H1 (cell line): ENCODE measurements around the gene HTR4. TPM values are rescaled to one million over a fixed set of nuclear protein-coding genes. Genes with fewer than 3 reads are reported as not detected.

Source experiments
- CTCF ChIA-PET: fragments of 300-600 bp; sonication (Branson Sonifier 250); formaldehyde crosslinking; loops from one replicate; lab custom pipeline; 2021; ENCODE audit not compliant: partially characterized antibody; lab: Charles Lee
- POLR2A ChIA-PET: fragments of 300-600 bp; sonication (Branson Sonifier 250); formaldehyde crosslinking; loops from one replicate; lab custom pipeline; 2021; ENCODE audit warnings: inconsistent platforms; ENCODE audit not compliant: partially characterized antibody; lab: Charles Lee
- DNase-seq, 2 experiments: peaks; one replicate each; pipeline versions ENCODE4 v3.0.0 to v3.0.0-alpha.2; 2010 to 2022; ENCODE audit warnings: low spot score in 2 of 2, low read depth in 1 of 2, mixed read lengths in 1 of 2
- FAIRE-seq: peaks from 2 replicates; lab custom pipeline; 2011; peaks lifted over from hg19 to GRCh38; lab: Jason Lieb, UNC
- H2AFZ ChIP-seq: 2 replicates; pipeline ENCODE4 v1.8.1; 2012; ENCODE audit warnings: low read length, inconsistent platforms
- H2AK5ac ChIP-seq: 2 replicates; pipeline ENCODE4 v1.6.1; 2013; ENCODE audit warnings: low read depth, low read length
- H2BK120ac ChIP-seq: replicated peaks from 2 replicates; pipeline ENCODE3; 2013; ENCODE audit warnings: low read depth, low read length, inconsistent platforms
- H2BK12ac ChIP-seq: 2 replicates; pipeline ENCODE4 v1.6.1; 2013; ENCODE audit warnings: low read depth, low read length
- H2BK15ac ChIP-seq: 2 replicates; pipeline ENCODE4 v1.6.1; 2013; ENCODE audit warnings: low read length
- H2BK20ac ChIP-seq: 2 replicates; pipeline ENCODE4 v1.6.1; 2013; ENCODE audit warnings: low read length
- H2BK5ac ChIP-seq: 2 replicates; pipeline ENCODE4 v1.6.1; 2013; ENCODE audit warnings: low read depth, low read length
- H3K14ac ChIP-seq: 2 replicates; pipeline ENCODE4 v1.6.1; 2013; ENCODE audit warnings: inconsistent platforms; ENCODE audit not compliant: insufficient read length
- H3K18ac ChIP-seq: 2 replicates; pipeline ENCODE4 v1.6.1; 2013; ENCODE audit warnings: low read length; ENCODE audit errors: extremely low read depth
- H3K23ac ChIP-seq: 2 replicates; pipeline ENCODE4 v1.6.1; 2013; ENCODE audit warnings: inconsistent platforms; ENCODE audit not compliant: insufficient read length
- H3K23me2 ChIP-seq: 2 replicates; pipeline ENCODE4 v1.6.1; 2013; ENCODE audit warnings: low read depth, low read length
- H3K27ac ChIP-seq: 2 replicates; pipeline ENCODE4 v1.6.1; 2011; ENCODE audit warnings: low read depth, low read length, inconsistent platforms
- H3K27me3 ChIP-seq, 4 experiments: replicated peaks in 1 of 4; 1 replicate in 1 of 4; 2 replicates in 3 of 4; pipeline versions ENCODE4 v1.6.1 to v1.8.1; 2011 to 2013; ENCODE audit warnings: low read length in 3 of 4, mild to moderate bottlenecking in 3 of 4, inconsistent platforms in 2 of 4, mixed read lengths in 2 of 4, moderate library complexity in 1 of 4; ENCODE audit not compliant: control insufficient read depth in 3 of 4, insufficient read depth in 3 of 4; ENCODE audit errors: extremely low read depth in 1 of 4
- H3K36me3 ChIP-seq, 4 experiments: 2 replicates each; pipeline versions ENCODE4 v1.6.1 to v1.8.1; 2011 to 2013; ENCODE audit warnings: mild to moderate bottlenecking in 4 of 4, low read length in 3 of 4, moderate library complexity in 2 of 4, control low read depth in 1 of 4, inconsistent platforms in 1 of 4; ENCODE audit not compliant: insufficient read depth in 4 of 4, control insufficient read depth in 2 of 4
- H3K4ac ChIP-seq: replicated peaks from 2 replicates; pipeline ENCODE3; 2013; ENCODE audit warnings: low read length, low read depth, mixed read lengths, inconsistent platforms; ENCODE audit not compliant: insufficient read length
- H3K4me1 ChIP-seq, 4 experiments: replicated peaks in 1 of 4; 1 replicate in 1 of 4; 2 replicates in 3 of 4; pipeline versions ENCODE4 v1.6.1 to v1.8.1; 2011 to 2013; ENCODE audit warnings: low read length in 3 of 4, inconsistent platforms in 2 of 4, mixed read lengths in 1 of 4; ENCODE audit not compliant: insufficient read depth in 4 of 4, control insufficient read depth in 3 of 4
- H3K4me2 ChIP-seq, 2 experiments: 2 replicates each; pipeline versions ENCODE4 v1.6.1 to v1.8.1; 2011 to 2013; ENCODE audit warnings: low read depth in 2 of 2, low read length in 2 of 2, control low read depth in 1 of 2, inconsistent platforms in 1 of 2, mild to moderate bottlenecking in 1 of 2; ENCODE audit not compliant: insufficient read depth in 1 of 2
- H3K4me3 ChIP-seq, 4 experiments: fragments of 200-600, 300-600 bp in 1 of 4; sonication (generic), shearing (Covaris generic), sonication (Bioruptor Twin) in 1 of 4; 2 replicates each; pipeline versions ENCODE4 v1.5.1 to v1.8.1; 2011 to 2016; ENCODE audit warnings: low read length in 4 of 4, low read depth in 3 of 4, control low read depth in 2 of 4, inconsistent platforms in 2 of 4, mild to moderate bottlenecking in 2 of 4, mixed read lengths in 1 of 4, moderate library complexity in 1 of 4; ENCODE audit not compliant: insufficient read depth in 2 of 4; ENCODE audit errors: extremely low read depth in 1 of 4
- H3K56ac ChIP-seq: replicated peaks from 2 replicates; pipeline ENCODE3; 2013; ENCODE audit warnings: low read depth, mild to moderate bottlenecking, mixed read lengths, low read length, inconsistent platforms; ENCODE audit not compliant: insufficient read length
- H3K79me1 ChIP-seq: 2 replicates; pipeline ENCODE4 v1.6.1; 2013; ENCODE audit warnings: low read depth, low read length, control low read depth
- H3K79me2 ChIP-seq, 2 experiments: 2 replicates each; pipeline versions ENCODE4 v1.6.1 to v1.8.1; 2012 to 2013; ENCODE audit warnings: low read length in 2 of 2, mild to moderate bottlenecking in 2 of 2, inconsistent platforms in 1 of 2; ENCODE audit not compliant: insufficient read depth in 2 of 2, control insufficient read depth in 1 of 2
- H3K9ac ChIP-seq, 4 experiments: replicated peaks in 1 of 4; 1 replicate in 1 of 4; 2 replicates in 3 of 4; pipeline versions ENCODE4 v1.6.1 to v1.8.1; 2011 to 2013; ENCODE audit warnings: low read depth in 3 of 4, low read length in 3 of 4, control low read depth in 2 of 4, mild to moderate bottlenecking in 2 of 4, moderate library complexity in 2 of 4, inconsistent platforms in 1 of 4; ENCODE audit errors: extremely low read depth in 1 of 4
- H3K9me3 ChIP-seq, 2 experiments: 2 replicates each; pipeline versions ENCODE4 v1.6.1 to v1.8.1; 2012 to 2013; ENCODE audit warnings: mild to moderate bottlenecking in 2 of 2, moderate library complexity in 2 of 2, control low read depth in 1 of 2, inconsistent platforms in 1 of 2, low read depth in 1 of 2, low read length in 1 of 2, mixed read lengths in 1 of 2; ENCODE audit not compliant: insufficient read depth in 2 of 2
- H4K20me1 ChIP-seq, 2 experiments: replicated peaks in 1 of 2; 2 replicates each; pipeline versions ENCODE3 to v1.8.1; 2011 to 2013; ENCODE audit warnings: inconsistent platforms in 2 of 2, low read length in 2 of 2, mild to moderate bottlenecking in 1 of 2; ENCODE audit not compliant: insufficient read depth in 2 of 2, control insufficient read depth in 1 of 2
- H4K5ac ChIP-seq: 2 replicates; pipeline ENCODE4 v1.6.1; 2013; ENCODE audit warnings: low read length, low read depth, mixed read lengths, inconsistent platforms; ENCODE audit not compliant: insufficient read length
- H4K8ac ChIP-seq: 2 replicates; pipeline ENCODE4 v1.8.0; 2013; ENCODE audit warnings: mild to moderate bottlenecking, moderate library complexity, low read length, inconsistent platforms; ENCODE audit not compliant: insufficient read depth; ENCODE audit errors: extremely low read depth
- H4K91ac ChIP-seq: replicated peaks from 2 replicates; pipeline ENCODE3; 2013; ENCODE audit warnings: low read length, mixed read lengths, inconsistent platforms; ENCODE audit not compliant: insufficient read length
- BCL11A ChIP-seq, 2 experiments: IDR thresholded peaks; one replicate each; pipeline ENCODE4 v1.6.1; 2011; ENCODE audit warnings: low read depth in 2 of 2, low read length in 2 of 2, mild to moderate bottlenecking in 2 of 2
- E2F6 ChIP-seq: IDR thresholded peaks from 2 replicates; pipeline ENCODE4 v1.6.1; 2012; ENCODE audit warnings: inconsistent platforms
- EZH2 ChIP-seq: fragments of 200-600 bp; sonication (generic); IDR thresholded peaks from 2 replicates; pipeline ENCODE4 v1.7.1; 2012; ENCODE audit warnings: low read depth, mild to moderate bottlenecking, moderate library complexity, low read length, inconsistent platforms; ENCODE audit not compliant: severe bottlenecking
- FOSL1 ChIP-seq: IDR thresholded peaks from 2 replicates; pipeline ENCODE4 v1.6.1; 2011; ENCODE audit warnings: mild to moderate bottlenecking, low read depth, low read length, moderate library complexity; ENCODE audit not compliant: insufficient read depth
- GABPA ChIP-seq: IDR thresholded peaks from 2 replicates; pipeline ENCODE4 v1.6.1; 2011; ENCODE audit warnings: mild to moderate bottlenecking, low read length, moderate library complexity, borderline replicate concordance; ENCODE audit not compliant: insufficient read depth
- JUND ChIP-seq: IDR thresholded peaks from 2 replicates; pipeline ENCODE4 v1.6.1; 2011; ENCODE audit warnings: mild to moderate bottlenecking, improper control_type of control experiment, low read length
- TEAD4 ChIP-seq: IDR thresholded peaks from 2 replicates; pipeline ENCODE4 v1.6.1; 2012; ENCODE audit warnings: low read depth, low read length, inconsistent platforms, mixed read lengths
- USF2 ChIP-seq: IDR thresholded peaks from 2 replicates; pipeline ENCODE4 v1.6.1; 2011; ENCODE audit warnings: low read length, improper control_type of control experiment
- WGBS, 2 experiments: shearing (Covaris generic) in 1 of 2; methylation state at CpG; one replicate each; pipeline versions ENCODE4 v1.1.6 to v1.1.7; 2013 to 2015; ENCODE audit warnings: low lambda C conversion rate in 2 of 2, mixed read lengths in 2 of 2, inconsistent platforms in 1 of 2, low coverage in 1 of 2, missing lambda C conversion rate in 1 of 2; ENCODE audit not compliant: insufficient replicate concordance in 2 of 2, insufficient coverage in 1 of 2, insufficient read length in 1 of 2; ENCODE audit errors: extremely low coverage in 1 of 2, missing lambda C conversion rate in 1 of 2; 5-methylcytosine and 5-hydroxymethylcytosine counted together
- polyA plus RNA-seq, 7 experiments: library from polyadenylated mRNA; depleted of rRNA in 3 of 7; stranded (reverse) in 5 of 7; unstranded in 2 of 7; fragments of >200 nt in 5 of 7; fragments of 200-250 nt in 2 of 7; gene quantifications; 1 replicate in 5 of 7; 2 replicates in 1 of 7; 4 replicates in 1 of 7; pipeline versions ENCODE4 v1.2.1 to v1.2.3, GENCODE V29; 2011 to 2013; ENCODE audit warnings: missing spikeins in 2 of 7, mixed read lengths in 2 of 7
- total RNA-seq: library from RNA; stranded (reverse); fragmentation: NEBNext Ultra II Directional; extraction: Animal tissue kit (Norgen Biotek cat#: 25700); gene quantifications from 2 replicates; pipeline ENCODE4 v1.2.1, GENCODE V29; 2021

HTR4 gene
- total and polyA plus RNA-seq, 2 of the 8 experiments (the other 6 are each of a cell fraction or from before 2014, with no cell fraction given), result not detected

GRCh38 chr5:148433826-148434225 is 220.5 kb downstream of the HTR4 start:
- no peak overlapping the region for H2BK12ac ChIP-seq
- DNase-seq, result no peak
- no peak overlapping the region for H3K4me3 ChIP-seq
- ChIA-PET POLR2A (no interaction called here), CTCF (no interaction called here)
- H3K9me3 ChIP-seq, result no peaks in the 10 kb centered on the region
- peaks cover 0 to 1% of the 10 kb centered on the region in 2 experiments for H4K20me1 ChIP-seq
- no peaks in the 10 kb centered on the region for H3K23me2 ChIP-seq
- no peak overlapping the region for H3K4me2 ChIP-seq
- H2BK15ac ChIP-seq, result no peak overlapping the region
- no peak overlapping the region for H3K9ac ChIP-seq
- TF ChIP-seq GABPA (no peak), BCL11A (IDR thresholded peaks at IDR 0.05; ENCODE audit: low read depth in 2 of 2, low read length in 2 of 2) (no peak), USF2 (no peak), TEAD4 (no peak), EZH2 (no peak), E2F6 (no peak), FOSL1 (no peak), JUND (no peak)
- TF ChIP-seq, all 59 proteins: peak for 0
- Histone ChIP-seq H3K79me2 (no peaks in the 10 kb centered on the region), H3K36me3 (peaks cover 0 to 37% (median 18%) of the 10 kb centered on the region in 4 experiments; a peak in 6 of 8 replicates), H2AFZ (no peak overlapping the region), H3K4me1 (no peaks in the 10 kb centered on the region), H4K91ac (no peak overlapping the region), H2BK5ac (no peak overlapping the region), H4K8ac (no peak overlapping the region), H3K56ac (no peak overlapping the region), H3K27me3 (no peaks in the 10 kb centered on the region), H3K14ac (no peak overlapping the region), H2BK20ac (no peak overlapping the region), H3K4ac (no peak overlapping the region), H3K23ac (no peak overlapping the region), H3K27ac (no peak overlapping the region), H4K5ac (no peak overlapping the region), H3K18ac (no peak overlapping the region), H3K79me1 (no peaks in the 10 kb centered on the region), H2BK120ac (no peak overlapping the region), H2AK5ac (no peak overlapping the region)
- FAIRE-seq, result no peak
- 97% methylated on average over 3 of the region's 3 CpGs; no CpG with 5 or more reads in 1 of the 2 experiments for WGBS, 2 experiments
